ENCODE measurements around the gene TRIM26.

DNA sequence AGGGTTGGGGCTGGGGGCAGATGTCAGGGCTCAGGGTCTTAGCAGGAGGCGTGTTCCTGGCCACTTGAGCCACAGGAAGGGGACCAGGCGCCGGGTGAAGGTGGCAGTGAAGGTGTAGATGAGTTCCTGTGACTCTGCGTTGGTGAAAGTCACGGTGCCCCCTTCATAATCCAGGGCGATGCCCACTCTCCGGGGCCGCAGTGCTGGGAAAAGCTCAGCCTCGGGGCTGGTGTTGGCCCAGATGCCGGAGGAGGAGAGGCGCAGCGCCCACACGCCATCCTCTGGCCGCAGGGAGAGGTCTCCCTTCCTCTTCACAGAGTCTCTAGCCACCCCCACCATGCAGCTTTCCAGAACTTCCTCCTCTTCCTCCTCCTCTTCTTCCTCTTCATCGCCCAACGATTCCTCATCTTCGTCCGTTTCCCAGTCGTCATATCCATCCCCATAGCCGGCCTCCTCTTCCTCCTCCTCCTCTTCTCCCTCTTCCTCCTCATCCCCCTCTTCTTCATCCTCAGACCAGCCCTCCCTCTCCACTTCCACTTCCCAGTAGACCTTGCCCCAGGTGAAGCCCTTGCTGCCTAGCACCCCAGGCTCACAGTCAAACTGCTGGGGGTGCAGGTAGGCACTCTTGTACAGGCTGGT, 27.2 kb downstream of the TRIM26 start:
- TF ChIP-seq, protein P1, sequence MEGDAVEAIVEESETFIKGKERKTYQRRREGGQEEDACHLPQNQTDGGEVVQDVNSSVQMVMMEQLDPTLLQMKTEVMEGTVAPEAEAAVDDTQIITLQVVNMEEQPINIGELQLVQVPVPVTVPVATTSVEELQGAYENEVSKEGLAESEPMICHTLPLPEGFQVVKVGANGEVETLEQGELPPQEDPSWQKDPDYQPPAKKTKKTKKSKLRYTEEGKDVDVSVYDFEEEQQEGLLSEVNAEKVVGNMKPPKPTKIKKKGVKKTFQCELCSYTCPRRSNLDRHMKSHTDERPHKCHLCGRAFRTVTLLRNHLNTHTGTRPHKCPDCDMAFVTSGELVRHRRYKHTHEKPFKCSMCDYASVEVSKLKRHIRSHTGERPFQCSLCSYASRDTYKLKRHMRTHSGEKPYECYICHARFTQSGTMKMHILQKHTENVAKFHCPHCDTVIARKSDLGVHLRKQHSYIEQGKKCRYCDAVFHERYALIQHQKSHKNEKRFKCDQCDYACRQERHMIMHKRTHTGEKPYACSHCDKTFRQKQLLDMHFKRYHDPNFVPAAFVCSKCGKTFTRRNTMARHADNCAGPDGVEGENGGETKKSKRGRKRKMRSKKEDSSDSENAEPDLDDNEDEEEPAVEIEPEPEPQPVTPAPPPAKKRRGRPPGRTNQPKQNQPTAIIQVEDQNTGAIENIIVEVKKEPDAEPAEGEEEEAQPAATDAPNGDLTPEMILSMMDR (IDR thresholded peaks at IDR 0.05), result no peak
- TF ChIP-seq POLR2A (IDR thresholded peaks at IDR 0.05; ENCODE audit: low read depth) (no peak), POLR2AphosphoS5 (IDR thresholded peaks at IDR 0.05) (no peak), EP300 (IDR thresholded peaks at IDR 0.05) (no peak)

Measured in esophagus muscularis mucosa (tissue), 4 donors.